Colonic mucosa (tissue), 4 donors: Measurements from ENCODE around the gene XRCC4. TPM values are rescaled to one million over a fixed set of nuclear protein-coding genes. Genes with fewer than 3 reads are reported as not detected.

Experiments
- DNase-seq: peaks from one replicate; pipeline ENCODE4 v3.0.0-alpha.2; 2020
- H3K27ac ChIP-seq: fragments of 200-600 bp; one replicate; pipeline ENCODE4 v1.8.0; 2021
- H3K27me3 ChIP-seq: fragments of 200-600 bp; one replicate; pipeline ENCODE4 v1.8.0; 2021
- H3K36me3 ChIP-seq: fragments of 200-600 bp; one replicate; pipeline ENCODE4 v1.8.0; 2021
- H3K4me1 ChIP-seq: fragments of 200-600 bp; one replicate; pipeline ENCODE4 v1.8.0; 2021; ENCODE audit warnings: mild to moderate bottlenecking
- H3K4me3 ChIP-seq: fragments of 200-600 bp; one replicate; pipeline ENCODE4 v1.8.0; 2021
- H3K9ac ChIP-seq, 2 donors: one replicate each; pipeline ENCODE4 v1.7.0; 2013; ENCODE audit warnings: control low read depth in 2 of 2, low read depth in 2 of 2, low read length in 2 of 2
- H3K9me3 ChIP-seq: fragments of 200-600 bp; one replicate; pipeline ENCODE4 v1.8.0; 2021
- CTCF ChIP-seq: fragments of 200-600 bp; IDR thresholded peaks from one replicate; pipeline ENCODE4 v1.8.0; 2022; ENCODE audit warnings: antibody characterized with exemption, mild to moderate bottlenecking
- intact Hi-C: fragments of 100-400 bp; cut with DNase I; formaldehyde crosslinking; loops from one replicate; pipeline ENCODE4 v1.14.1; 2022
- total RNA-seq, 2 donors: library from RNA; stranded (reverse); fragmentation: NEBNext Ultra II Directional in 1 of 2; extraction: Animal tissue kit (Norgen Biotek cat#: 25700) in 1 of 2; gene quantifications; one replicate each; pipeline ENCODE4 v1.2.1, GENCODE V29; 2021
- donor health status: healthy.
- donor health status: DM: no; HTN: no; CAD: no.
- donor health status: DM: no; HTN: no; CAD: no.

XRCC4 gene
- total RNA-seq, 2 donors from 2014 or later = 5.7 to 8.7 TPM

DNA sequence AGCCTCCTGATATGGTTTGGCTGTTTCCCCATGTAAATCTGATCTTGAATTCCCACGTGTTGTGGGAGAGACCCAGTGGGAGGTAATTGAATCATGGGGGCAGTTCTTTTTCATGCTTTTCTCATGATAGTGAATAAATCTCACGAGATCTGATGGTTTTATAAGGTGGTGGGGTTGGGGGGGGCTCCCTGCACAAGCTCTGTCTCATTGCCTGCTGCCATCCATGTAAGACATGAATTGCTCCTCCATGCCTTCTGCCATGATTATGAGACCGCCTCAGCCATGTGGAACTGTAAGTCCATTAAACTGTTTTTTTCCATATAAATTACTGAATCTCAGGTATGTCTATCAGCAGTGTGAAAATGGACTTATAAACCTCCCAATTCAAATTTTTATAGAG is 12.8 kb downstream of the XRCC4 start:
- no peak for DNase-seq
- no peak for TF ChIP-seq CTCF
- Histone ChIP-seq H3K4me1 (no peaks in the 10 kb centered on the region), H3K36me3 (no peaks in the 10 kb centered on the region), H3K27ac (no peak overlapping the region), H3K9ac (no peak overlapping the region), H3K4me3 (no peak overlapping the region), H3K9me3 (no peaks in the 10 kb centered on the region), H3K27me3 (no peaks in the 10 kb centered on the region)
- intact Hi-C loops = no loop called here

- DNase-seq = no peak
- Histone ChIP-seq H3K4me1 (no peaks in the 10 kb centered on the region), H3K4me3 (no peak overlapping the region), H3K27me3 (no peaks in the 10 kb centered on the region), H3K9ac (no peak overlapping the region), H3K36me3 (no peaks in the 10 kb centered on the region), H3K27ac (no peak overlapping the region), H3K9me3 (no peaks in the 10 kb centered on the region)
- intact Hi-C loops = no loop called here
- no peak for TF ChIP-seq CTCF
Observed at GRCh38 chr5:83092619-83093018, 15.3 kb downstream of the XRCC4 start.

DNA sequence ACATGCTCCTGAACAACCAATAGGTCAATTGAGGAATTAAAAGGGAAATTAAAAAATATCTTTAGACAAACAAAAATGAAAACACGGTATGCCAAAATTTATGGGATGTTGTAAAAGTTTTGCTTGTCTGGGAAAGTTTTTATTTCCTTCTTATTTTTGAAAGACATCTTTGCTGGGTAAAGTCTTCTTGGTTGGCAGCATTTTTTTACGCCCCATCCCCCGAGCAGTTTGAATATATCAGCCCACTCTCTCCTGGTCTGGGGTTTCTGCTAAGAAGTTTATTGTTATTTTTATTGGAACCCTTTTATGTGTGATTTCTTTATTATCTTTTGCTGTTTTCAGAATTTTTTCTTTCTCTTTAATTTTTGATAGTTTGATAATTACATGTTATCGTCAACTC is 16.3 kb downstream of the XRCC4 start:
- H3K27ac ChIP-seq = no peak overlapping the region
- intact Hi-C loops = no loop called here
- H3K9me3 ChIP-seq = no peaks in the 10 kb centered on the region
- no peaks in the 10 kb centered on the region for H3K4me1 ChIP-seq
- no peak for TF ChIP-seq CTCF
- no peaks in the 10 kb centered on the region for H3K27me3 ChIP-seq
- no peak for DNase-seq
- H3K9ac ChIP-seq = no peak overlapping the region
- no peaks in the 10 kb centered on the region for H3K36me3 ChIP-seq
- H3K4me3 ChIP-seq = no peak overlapping the region

DNA sequence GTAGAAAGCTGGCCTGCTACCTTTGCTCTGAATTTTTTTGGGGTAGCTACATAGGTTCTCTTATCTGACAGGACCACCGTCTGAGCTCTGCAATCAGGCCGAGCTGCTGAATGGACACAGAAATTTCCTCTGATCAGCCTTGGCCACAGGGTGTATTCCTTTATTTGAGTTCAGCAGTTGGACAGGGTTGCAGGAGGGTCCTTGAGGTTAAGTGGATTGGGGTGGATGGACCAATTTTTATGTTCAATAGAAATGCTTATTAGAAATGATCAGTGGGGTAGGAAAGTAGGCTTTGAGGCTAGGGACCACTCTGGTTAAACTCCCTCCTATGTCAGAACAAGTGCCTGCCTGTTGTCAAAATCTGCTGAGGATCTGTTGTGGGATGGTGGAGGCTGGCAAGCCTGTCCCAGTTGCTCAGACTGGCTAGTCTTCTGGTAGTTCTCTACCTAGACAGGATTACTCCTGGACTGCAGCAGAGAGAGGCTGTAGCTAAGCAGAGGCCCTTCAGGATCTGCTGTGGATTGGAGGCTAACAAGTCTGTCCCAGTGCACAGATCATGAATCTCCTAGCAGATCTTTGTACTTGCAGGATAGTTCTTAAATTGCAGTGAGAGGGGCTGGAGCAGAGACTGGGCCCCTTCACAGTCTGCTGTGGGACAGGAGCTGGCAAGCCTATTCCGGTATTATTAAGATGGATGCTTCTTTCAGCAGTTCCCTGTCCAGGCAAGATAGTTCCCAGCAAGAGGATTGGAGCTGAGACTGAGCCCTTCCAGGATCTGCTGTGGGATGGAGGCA is 18.0 kb downstream of the XRCC4 start:
- DNase-seq = no peak
- no peak overlapping the region for H3K27ac ChIP-seq
- H3K9ac ChIP-seq = no peak overlapping the region
- no peak for TF ChIP-seq CTCF
- H3K36me3 ChIP-seq = no peaks in the 10 kb centered on the region
- H3K4me3 ChIP-seq = no peak overlapping the region
- no peaks in the 10 kb centered on the region for H3K27me3 ChIP-seq
- intact Hi-C loops = no loop called here
- no peaks in the 10 kb centered on the region for H3K9me3 ChIP-seq
- H3K4me1 ChIP-seq = no peaks in the 10 kb centered on the region

GRCh38 chr5:83095957-83096539 is 18.7 kb downstream of the XRCC4 start:
- intact Hi-C loops = no loop called here
- no peak for TF ChIP-seq CTCF
- Histone ChIP-seq H3K4me1 (no peaks in the 10 kb centered on the region), H3K9me3 (no peaks in the 10 kb centered on the region), H3K36me3 (no peaks in the 10 kb centered on the region), H3K4me3 (no peak overlapping the region), H3K9ac (no peak overlapping the region), H3K27me3 (no peaks in the 10 kb centered on the region), H3K27ac (no peak overlapping the region)
- DNase-seq = no peak
